ENCODE measurements around the gene UBD. TPM values are rescaled to one million over a fixed set of nuclear protein-coding genes. Genes with fewer than 3 reads are reported as not detected.

UBD gene
- total and polyA plus RNA-seq, 2 experiments from 2014 or later = not detected

DNA sequence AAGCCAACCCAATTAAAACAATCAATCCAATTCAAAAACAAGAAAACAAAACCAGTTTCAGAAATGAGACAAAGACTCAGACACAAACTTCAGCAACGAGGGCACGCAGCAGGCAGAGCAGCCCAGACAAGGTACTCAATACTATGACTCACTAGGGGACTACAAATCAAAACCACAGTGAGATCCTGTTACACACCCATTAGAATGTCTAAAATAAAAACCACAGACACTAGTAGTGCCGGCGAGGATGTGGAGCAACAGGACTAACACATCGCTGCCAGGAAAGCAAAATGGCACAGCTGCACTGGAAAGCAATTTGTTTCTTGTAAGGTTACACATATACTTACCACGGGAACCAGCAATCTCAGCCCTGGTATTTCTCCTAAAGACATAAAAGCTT is 43.4 kb downstream of the UBD start (continued):
- TF ChIP-seq ZNF331 (CRISPR knock-in tag; IDR thresholded peaks at IDR 0.05; ENCODE audit: low read depth) = no peak
- TF ChIP-seq CREB1 (CRISPR knock-in tag; IDR thresholded peaks at IDR 0.05; ENCODE audit: low read depth) = no peak
- TF ChIP-seq, protein P1, sequence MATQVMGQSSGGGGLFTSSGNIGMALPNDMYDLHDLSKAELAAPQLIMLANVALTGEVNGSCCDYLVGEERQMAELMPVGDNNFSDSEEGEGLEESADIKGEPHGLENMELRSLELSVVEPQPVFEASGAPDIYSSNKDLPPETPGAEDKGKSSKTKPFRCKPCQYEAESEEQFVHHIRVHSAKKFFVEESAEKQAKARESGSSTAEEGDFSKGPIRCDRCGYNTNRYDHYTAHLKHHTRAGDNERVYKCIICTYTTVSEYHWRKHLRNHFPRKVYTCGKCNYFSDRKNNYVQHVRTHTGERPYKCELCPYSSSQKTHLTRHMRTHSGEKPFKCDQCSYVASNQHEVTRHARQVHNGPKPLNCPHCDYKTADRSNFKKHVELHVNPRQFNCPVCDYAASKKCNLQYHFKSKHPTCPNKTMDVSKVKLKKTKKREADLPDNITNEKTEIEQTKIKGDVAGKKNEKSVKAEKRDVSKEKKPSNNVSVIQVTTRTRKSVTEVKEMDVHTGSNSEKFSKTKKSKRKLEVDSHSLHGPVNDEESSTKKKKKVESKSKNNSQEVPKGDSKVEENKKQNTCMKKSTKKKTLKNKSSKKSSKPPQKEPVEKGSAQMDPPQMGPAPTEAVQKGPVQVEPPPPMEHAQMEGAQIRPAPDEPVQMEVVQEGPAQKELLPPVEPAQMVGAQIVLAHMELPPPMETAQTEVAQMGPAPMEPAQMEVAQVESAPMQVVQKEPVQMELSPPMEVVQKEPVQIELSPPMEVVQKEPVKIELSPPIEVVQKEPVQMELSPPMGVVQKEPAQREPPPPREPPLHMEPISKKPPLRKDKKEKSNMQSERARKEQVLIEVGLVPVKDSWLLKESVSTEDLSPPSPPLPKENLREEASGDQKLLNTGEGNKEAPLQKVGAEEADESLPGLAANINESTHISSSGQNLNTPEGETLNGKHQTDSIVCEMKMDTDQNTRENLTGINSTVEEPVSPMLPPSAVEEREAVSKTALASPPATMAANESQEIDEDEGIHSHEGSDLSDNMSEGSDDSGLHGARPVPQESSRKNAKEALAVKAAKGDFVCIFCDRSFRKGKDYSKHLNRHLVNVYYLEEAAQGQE (IDR thresholded peaks at IDR 0.05; ENCODE audit: unreplicated experiment) = no peak
- no peak for TF ChIP-seq POLR2AphosphoS5 (IDR thresholded peaks at IDR 0.05; ENCODE audit: low read depth)

DNA sequence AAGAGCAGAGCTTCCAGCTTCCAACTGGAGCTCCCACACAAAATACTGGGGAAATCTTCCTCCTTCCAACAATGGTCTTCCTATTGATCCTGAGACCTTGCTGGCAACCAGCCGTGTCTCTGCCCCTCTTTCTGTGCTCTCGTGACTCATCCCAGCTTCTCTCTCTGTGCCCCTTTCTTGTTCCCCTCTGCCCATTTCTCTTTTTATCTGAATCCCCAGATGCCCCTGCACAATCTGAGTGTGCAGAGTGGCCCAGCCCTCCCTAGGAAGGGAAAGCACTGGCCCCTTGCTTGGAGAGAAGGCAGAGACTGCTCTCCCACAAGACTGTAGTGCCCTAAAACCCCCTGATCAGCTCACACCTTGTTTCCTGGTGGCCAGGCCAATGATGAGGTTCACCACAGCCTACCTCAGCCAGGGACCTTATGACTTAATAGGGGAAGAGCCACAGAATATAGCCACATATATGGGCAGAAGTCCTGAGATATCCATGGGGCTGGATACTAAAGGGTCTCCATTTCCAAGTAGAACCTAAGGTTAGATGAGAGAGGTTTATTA is 48.7 kb downstream of the UBD start:
- ATAC-seq = no peak
- H3K4me2 ChIP-seq = no peak overlapping the region
- Mint-ChIP-seq H3K9me3 (no peaks in the 10 kb centered on the region; the same call in 2 of the 3 replicates), H3K27ac (no peak overlapping the region), H3K36me3 (ENCODE audit: low read depth) (no peaks in the 10 kb centered on the region; the same call in 2 of the 3 replicates), H3K4me3 (no peak overlapping the region), H3K27me3 (ENCODE audit: insufficient read depth, low read depth, poor library complexity) (no peaks in the 10 kb centered on the region), H3K4me1 (peaks cover 7% of the 10 kb centered on the region)
- H3F3A ChIP-seq (replicated peaks; ENCODE audit: low read depth) = no peaks in the 10 kb centered on the region
- H3K27ac ChIP-seq (ENCODE audit: low read depth) = no peak overlapping the region
- H3K9me2 ChIP-seq (ENCODE audit: insufficient read depth) = peaks cover 22% of the 10 kb centered on the region; the same call in 1 of the 2 replicates
- H3K27me3 ChIP-seq (ENCODE audit: insufficient read depth) = no peaks in the 10 kb centered on the region
- no peaks in the 10 kb centered on the region for H3K4me1 ChIP-seq (ENCODE audit: insufficient read depth)
- no peak for DNase-seq (ENCODE audit: low spot score)
- no peaks in the 10 kb centered on the region for H3K36me3 ChIP-seq (ENCODE audit: insufficient read depth)
- no peaks in the 10 kb centered on the region for H3K79me2 ChIP-seq (replicated peaks; ENCODE audit: insufficient read depth)
- H3K4me3 ChIP-seq = no peak overlapping the region
- H4K20me1 ChIP-seq (replicated peaks; ENCODE audit: insufficient read depth) = no peaks in the 10 kb centered on the region
- TF ChIP-seq JUNB (IDR thresholded peaks at IDR 0.05; ENCODE audit: unreplicated experiment) (no peak), EZH2 (IDR thresholded peaks at IDR 0.05; ENCODE audit: low read depth, unreplicated experiment) (no peak), NANOG (IDR thresholded peaks at IDR 0.05; ENCODE audit: borderline replicate concordance) (no peak), POLR2AphosphoS5 (IDR thresholded peaks at IDR 0.05; ENCODE audit: low read depth) (no peak), ZNF331 (CRISPR knock-in tag; IDR thresholded peaks at IDR 0.05; ENCODE audit: low read depth) (no peak), ZNF114 (CRISPR knock-in tag; IDR thresholded peaks at IDR 0.05) (no peak), CREB1 (CRISPR knock-in tag; IDR thresholded peaks at IDR 0.05; ENCODE audit: low read depth) (no peak)
- TF ChIP-seq, protein P2, sequence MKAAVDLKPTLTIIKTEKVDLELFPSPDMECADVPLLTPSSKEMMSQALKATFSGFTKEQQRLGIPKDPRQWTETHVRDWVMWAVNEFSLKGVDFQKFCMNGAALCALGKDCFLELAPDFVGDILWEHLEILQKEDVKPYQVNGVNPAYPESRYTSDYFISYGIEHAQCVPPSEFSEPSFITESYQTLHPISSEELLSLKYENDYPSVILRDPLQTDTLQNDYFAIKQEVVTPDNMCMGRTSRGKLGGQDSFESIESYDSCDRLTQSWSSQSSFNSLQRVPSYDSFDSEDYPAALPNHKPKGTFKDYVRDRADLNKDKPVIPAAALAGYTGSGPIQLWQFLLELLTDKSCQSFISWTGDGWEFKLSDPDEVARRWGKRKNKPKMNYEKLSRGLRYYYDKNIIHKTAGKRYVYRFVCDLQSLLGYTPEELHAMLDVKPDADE (IDR thresholded peaks at IDR 0.05) = no peak
- TF ChIP-seq, protein P3, sequence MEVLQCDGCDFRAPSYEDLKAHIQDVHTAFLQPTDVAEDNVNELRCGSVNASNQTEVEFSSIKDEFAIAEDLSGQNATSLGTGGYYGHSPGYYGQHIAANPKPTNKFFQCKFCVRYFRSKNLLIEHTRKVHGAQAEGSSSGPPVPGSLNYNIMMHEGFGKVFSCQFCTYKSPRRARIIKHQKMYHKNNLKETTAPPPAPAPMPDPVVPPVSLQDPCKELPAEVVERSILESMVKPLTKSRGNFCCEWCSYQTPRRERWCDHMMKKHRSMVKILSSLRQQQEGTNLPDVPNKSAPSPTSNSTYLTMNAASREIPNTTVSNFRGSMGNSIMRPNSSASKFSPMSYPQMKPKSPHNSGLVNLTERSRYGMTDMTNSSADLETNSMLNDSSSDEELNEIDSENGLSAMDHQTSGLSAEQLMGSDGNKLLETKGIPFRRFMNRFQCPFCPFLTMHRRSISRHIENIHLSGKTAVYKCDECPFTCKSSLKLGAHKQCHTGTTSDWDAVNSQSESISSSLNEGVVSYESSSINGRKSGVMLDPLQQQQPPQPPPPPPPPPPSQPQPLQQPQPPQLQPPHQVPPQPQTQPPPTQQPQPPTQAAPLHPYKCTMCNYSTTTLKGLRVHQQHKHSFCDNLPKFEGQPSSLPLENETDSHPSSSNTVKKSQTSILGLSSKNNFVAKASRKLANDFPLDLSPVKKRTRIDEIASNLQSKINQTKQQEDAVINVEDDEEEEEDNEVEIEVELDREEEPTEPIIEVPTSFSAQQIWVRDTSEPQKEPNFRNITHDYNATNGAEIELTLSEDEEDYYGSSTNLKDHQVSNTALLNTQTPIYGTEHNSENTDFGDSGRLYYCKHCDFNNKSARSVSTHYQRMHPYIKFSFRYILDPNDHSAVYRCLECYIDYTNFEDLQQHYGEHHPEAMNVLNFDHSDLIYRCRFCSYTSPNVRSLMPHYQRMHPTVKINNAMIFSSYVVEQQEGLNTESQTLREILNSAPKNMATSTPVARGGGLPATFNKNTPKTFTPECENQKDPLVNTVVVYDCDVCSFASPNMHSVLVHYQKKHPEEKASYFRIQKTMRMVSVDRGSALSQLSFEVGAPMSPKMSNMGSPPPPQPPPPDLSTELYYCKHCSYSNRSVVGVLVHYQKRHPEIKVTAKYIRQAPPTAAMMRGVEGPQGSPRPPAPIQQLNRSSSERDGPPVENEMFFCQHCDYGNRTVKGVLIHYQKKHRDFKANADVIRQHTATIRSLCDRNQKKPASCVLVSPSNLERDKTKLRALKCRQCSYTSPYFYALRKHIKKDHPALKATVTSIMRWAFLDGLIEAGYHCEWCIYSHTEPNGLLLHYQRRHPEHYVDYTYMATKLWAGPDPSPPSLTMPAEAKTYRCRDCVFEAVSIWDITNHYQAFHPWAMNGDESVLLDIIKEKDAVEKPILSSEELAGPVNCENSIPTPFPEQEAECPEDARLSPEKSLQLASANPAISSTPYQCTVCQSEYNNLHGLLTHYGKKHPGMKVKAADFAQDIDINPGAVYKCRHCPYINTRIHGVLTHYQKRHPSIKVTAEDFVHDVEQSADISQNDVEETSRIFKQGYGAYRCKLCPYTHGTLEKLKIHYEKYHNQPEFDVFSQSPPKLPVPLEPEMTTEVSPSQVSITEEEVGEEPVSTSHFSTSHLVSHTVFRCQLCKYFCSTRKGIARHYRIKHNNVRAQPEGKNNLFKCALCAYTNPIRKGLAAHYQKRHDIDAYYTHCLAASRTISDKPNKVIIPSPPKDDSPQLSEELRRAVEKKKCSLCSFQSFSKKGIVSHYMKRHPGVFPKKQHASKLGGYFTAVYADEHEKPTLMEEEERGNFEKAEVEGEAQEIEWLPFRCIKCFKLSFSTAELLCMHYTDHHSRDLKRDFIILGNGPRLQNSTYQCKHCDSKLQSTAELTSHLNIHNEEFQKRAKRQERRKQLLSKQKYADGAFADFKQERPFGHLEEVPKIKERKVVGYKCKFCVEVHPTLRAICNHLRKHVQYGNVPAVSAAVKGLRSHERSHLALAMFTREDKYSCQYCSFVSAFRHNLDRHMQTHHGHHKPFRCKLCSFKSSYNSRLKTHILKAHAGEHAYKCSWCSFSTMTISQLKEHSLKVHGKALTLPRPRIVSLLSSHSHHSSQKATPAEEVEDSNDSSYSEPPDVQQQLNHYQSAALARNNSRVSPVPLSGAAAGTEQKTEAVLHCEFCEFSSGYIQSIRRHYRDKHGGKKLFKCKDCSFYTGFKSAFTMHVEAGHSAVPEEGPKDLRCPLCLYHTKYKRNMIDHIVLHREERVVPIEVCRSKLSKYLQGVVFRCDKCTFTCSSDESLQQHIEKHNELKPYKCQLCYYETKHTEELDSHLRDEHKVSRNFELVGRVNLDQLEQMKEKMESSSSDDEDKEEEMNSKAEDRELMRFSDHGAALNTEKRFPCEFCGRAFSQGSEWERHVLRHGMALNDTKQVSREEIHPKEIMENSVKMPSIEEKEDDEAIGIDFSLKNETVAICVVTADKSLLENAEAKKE (CRISPR knock-in tag; IDR thresholded peaks at IDR 0.05) = no peak
- peak overlapping the region; percentile 83; the same call in 1 of the 2 replicates for H2AFZ ChIP-seq
